HG03571 (cell line): Measurements from ENCODE around the gene TEX36.
"Not testable (repeated sequence)": the region's sequence is repeated elsewhere in the genome, so short reads cannot be mapped to it uniquely, and the experiment has no call there.

Experiments
- ATAC-seq: cut with Tn5 transposase; IDR thresholded peaks from one replicate; pipeline ENCODE4 v1.9.1; 2021; ENCODE audit not compliant: unreplicated experiment

Gene TEX36, protein sequence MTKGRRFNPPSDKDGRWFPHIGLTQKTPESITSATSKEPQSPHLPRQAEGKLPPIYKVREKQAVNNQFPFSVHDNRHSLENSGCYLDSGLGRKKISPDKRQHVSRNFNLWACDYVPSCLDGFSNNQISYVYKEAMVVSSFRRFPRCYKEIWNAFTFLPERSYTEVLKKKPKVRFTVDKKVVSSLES

GRCh38 chr10:125683063-125683462, at the start of gene TEX36:
Gene TEX36 (minus strand): TSS chr10:125683163. CDS start chr10:125682989, 174 bp downstream.
- ATAC-seq, result no peak

GRCh38 chr10:125727436-125727835, 44.5 kb upstream of the TEX36 start:
- ATAC-seq, result no peak

DNA sequence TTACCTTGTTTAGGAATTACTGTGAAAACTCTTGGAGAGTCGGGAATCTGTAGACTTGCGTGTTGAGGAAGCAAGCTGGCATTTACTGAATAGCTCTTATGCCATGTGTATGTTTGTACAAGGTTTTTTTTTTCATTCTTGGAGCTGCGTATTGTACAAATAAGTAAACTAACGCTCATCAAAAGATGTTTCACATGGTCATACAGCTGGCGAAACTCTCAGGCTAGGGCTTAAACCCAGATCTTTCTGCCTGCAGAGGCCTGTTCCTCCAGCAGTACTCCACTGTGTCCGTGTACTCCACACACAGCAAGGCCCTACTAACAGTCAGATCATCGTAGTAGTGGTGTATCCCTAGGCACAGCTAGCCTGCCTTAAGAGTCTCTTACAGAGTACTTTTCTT, 44.0 kb upstream of the TEX36 start:
- no peak for ATAC-seq

- no peak for ATAC-seq
Observed at GRCh38 chr10:125722811-125723210, 39.8 kb upstream of the TEX36 start.

- ATAC-seq, result peak; percentile 49
Observed at GRCh38 chr10:125721035-125721434, 38.1 kb upstream of the TEX36 start.

DNA sequence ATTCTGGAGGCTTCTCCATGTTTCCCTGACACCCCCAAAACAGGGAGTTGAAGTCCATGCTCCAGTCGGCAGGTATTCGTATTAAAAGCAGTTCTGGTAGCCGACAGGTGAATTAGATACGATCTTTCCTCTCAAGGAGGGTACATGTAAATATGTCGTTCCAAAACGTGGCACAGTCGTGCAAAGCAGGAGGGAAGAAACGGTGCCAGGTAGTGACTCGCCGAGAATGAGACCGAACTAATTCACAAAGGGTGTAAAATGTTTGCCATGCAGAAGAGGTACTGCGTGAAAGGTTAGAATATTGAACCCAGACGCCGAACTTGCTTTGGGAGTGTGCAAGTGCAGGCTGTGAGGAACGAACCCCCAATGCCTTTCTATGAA, 37.0 kb upstream of the TEX36 start:
- no peak for ATAC-seq

DNA sequence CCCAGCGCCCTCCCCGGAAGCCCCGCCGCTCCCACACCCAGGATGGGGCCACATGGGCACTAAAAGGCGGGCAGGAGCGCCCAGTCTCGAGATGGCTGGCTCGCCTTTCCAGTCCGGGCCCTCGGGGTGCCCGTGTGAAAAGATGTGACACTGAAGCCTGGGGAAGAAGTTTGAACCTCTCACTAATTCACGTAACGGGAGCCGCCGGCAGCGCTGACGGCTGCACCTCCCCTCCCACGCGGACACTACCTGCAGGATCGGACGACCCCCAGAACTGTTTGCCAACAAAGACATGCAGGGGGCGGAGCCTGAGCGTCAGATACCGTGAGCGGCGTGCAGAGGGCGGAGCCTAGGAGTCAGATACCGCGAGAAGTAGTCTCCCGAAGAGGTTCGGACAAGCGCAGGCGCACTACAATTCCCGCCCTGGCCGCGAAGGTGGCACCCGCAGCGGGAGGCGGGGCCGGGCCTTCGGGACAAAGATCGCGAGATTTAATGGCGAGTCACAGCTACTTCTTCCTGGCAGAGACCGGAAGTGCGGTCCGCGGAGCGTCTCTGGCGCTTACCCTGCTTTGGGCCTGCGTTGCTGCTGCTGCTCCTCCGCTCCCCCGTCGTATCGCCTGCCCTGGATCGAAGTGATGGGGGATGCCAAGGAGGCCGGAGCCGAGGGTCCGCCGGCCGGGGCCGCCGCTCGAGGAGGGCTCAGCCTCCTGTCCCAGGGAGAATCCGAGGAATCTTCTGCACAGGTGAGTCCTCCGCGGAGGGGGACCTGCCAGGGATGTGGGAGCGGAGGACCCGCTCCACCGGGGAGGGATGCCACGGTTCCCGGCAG, 36.4 kb upstream of the TEX36 start, which contains the start of gene EDRF1:
Gene EDRF1, plus strand, starts transcription at position 537 of the 829 bp plus-strand sequence. Its CDS starts 99 bp downstream, at position 636.
- ATAC-seq, result peak; percentile 85

- not testable (repeated sequence) for ATAC-seq
Observed at GRCh38 chr10:125714728-125715127, 31.8 kb upstream of the TEX36 start.

DNA sequence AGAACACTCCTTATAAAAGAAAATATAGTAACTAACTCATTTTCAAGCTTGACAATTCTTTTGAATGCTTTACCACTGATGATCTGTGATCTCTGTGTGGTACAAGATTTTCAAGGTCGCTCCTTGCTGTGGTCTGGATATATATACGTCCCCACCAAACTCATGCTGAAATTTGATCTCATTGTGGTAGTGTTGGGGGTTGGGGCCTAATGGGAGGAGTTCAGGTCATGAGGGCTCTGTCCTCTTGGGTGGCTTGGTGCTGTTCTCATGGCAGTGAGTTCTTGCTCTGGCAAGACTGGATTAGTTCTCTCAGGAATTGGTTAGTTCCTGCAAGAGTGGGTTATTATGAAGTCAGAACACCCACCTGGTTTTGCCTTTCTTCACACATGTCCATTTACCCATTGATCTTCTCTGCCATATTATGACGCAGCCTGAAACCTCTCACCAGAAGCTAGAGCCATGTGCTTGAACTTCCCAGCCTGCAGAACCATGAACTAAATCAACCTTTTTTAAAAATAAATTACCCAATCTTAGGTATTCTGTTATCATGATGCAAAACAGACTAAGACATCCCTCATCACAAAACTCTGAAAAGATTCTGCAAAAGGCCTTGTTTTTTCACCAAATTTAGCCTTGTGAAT, 28.3 kb upstream of the TEX36 start:
- ATAC-seq, result no peak

GRCh38 chr10:125709553-125710474, 26.9 kb upstream of the TEX36 start:
- no peak for ATAC-seq

DNA sequence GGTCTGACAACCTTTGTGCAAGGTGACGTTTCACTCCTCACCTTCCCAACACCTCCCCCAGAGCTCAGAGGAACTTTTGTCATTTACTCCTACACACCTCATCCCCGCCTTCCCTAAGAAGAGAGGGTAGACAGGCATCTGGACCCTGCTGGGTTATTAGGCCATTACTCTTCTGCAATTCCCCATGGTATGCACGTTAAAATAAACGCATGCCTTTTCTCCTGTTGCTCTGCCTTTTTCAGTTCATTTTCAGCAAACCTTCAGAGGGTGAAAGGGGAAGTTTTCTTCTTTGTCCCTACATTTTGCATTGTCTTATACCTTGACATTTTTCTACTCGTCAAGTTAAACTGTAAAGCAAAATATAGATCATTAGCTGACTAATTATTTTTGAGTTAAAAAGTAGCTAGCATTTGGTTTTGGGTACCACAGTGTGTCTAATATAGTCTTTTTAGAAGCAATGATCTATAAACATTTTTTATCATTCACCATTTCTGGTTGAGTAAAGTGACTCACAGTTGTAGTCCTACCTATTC, 26.1 kb upstream of the TEX36 start:
- peak; percentile 65 for ATAC-seq

DNA sequence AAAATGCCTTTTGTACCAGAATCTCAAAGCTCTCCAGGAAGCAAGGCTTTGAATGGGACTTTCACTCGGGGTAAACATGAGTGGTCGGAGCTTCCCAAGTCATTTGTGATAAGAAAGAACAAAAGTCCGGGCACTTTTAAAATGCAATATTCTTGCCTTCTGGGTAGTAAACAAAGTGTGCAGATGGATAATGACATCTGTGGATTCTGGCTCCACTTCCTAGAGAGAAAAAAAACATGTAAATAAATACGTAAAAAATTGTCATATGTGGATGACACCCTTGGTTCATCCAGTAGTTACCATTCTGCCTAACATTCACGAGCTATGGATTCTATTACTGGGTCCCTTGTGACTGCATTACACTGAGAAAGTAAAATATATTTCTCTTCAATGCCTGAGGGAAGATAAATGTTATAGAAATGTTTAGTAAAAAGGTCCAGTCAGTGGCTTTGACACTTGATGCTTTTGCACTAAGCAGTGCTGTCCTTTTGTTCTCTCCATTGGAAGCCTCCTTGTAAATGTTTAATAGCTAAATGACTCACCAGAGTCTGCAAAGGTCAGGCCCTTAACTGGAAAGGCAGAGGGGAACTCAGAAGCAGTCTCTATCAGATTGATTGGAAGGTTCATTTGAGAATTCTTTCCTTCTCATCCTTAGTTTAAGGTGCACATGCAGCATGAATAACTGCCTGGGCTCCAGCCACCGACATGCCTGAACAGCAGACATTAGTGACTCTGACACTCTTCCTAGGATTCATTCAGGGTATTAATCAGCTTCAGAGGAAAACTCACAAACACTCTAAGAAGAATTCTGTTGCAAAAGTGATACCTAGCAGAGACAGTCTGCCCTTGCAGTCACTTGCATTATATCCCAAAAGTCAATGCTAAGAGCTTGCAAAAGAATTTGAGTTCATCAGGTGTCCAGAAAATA, 24.8 kb upstream of the TEX36 start:
- peak; percentile 54 for ATAC-seq

DNA sequence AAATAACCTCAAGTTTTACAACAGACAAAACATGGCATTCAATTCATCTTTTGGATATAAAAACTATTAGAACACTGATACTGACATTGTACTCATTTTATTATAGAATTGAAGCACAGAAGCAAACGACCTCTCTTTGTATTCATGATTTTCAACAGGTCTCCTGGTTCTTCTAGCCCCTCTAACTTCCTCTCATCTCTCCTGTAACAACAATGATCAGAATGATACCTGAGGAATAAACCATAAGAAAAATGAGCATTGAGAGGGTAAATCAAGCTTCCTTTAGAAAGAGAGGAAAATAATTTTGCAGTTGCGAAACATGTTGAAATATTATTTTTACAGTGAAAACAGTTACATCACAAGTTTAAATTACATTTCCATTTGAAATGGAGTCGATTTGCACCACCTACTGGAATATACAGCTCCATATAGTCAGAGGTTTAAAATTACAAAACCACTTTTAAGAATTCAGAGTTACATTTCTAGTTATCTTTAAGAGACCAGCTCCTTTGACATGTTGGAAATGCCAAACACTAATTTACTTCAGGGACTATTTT, 17.5 kb upstream of the TEX36 start:
- ATAC-seq, result no peak

DNA sequence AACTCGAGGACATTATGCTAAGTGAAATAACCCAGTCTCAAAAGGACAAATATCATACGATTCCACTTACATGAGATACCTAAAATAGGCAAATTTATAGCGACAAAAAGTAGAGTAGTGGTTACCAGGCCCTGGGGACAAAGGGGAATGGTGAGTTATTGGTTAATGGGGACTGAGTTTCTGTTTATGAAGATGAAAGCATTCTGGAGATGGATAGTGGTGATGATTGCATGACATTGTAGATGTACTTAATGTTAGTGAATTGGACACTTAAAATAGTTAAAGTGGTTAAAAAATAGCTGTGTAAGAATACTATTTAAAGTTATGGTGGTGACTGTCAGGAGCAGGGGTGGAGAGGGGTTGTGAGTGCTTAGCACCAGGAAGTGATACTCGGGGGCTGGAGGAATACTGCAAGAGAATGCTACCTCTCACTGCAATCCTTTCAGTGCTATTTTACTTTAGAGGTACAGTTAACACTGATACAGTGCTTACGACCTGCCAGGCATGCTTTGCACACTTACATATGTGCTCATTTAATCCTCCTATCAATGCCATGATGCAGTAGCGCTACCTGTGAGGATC, 16.7 kb upstream of the TEX36 start:
- no peak for ATAC-seq

DNA sequence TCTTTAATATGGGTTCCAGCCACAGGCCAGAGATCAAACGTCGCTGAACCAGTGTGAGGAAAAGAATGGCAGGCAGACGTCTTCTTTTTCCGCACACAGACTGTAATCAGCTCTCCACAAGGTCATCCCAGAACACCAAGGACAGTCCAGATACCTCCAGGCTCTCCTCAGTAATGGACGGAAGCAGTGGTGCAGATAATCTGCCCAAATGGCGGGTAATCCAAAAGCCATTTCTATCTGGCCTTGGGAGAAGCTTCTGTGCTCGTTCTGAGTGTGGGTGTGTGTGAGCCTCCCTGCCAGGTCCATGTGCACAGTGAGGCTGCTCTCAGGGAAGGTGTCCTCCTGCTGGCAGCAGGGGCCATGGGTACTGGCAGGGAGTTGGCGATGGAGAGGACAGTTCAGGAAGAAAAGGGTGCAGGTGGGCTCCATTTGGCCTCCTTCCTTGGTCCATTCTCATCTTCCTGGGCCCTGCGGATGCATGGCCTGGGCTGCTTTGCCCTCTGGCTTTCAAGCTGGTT, 15.6 kb upstream of the TEX36 start:
- no peak for ATAC-seq

DNA sequence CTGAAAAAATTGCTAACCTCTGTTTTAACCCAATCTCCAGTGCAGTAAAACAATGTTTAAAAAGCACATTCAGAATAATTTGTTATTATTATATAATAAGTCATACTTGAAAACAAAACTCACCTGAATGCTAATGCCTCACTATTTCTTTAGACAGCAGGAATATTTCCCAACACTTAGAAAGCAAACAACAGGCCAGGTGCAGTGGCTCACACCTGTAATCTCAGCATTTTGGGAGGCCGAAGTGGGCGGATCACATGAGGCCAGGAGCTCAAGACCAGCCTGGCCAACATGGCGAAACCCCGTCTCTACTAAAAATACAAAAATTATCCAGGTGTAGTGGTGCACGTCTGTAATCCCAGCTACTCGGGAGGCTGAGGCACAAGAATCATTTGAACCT, 13.9 kb upstream of the TEX36 start:
- ATAC-seq, result not testable (repeated sequence)

- ATAC-seq, result no peak
Observed at GRCh38 chr10:125694883-125695282, 11.9 kb upstream of the TEX36 start.

GRCh38 chr10:125693524-125693847, 10.5 kb upstream of the TEX36 start:
- no peak for ATAC-seq
